Mucosa of rectum (tissue), 2 donors: ENCODE measurements around the gene CPT1B.

ENCODE experiments used
- H3K27ac ChIP-seq, 2 donors: one replicate each; pipeline ENCODE4 v1.7.0; 2013; ENCODE audit warnings: inconsistent platforms in 2 of 2, low read depth in 2 of 2, low read length in 2 of 2
- H3K27me3 ChIP-seq, 2 donors: one replicate each; pipeline ENCODE4 v1.7.0; 2013; ENCODE audit warnings: low read length in 2 of 2; ENCODE audit not compliant: control insufficient read depth in 2 of 2, insufficient read depth in 2 of 2
- H3K36me3 ChIP-seq, 2 donors: one replicate each; pipeline ENCODE4 v1.7.0; 2013; ENCODE audit warnings: low read length in 2 of 2; ENCODE audit not compliant: control insufficient read depth in 2 of 2, insufficient read depth in 2 of 2
- H3K4me1 ChIP-seq, 2 donors: one replicate each; pipeline ENCODE4 v1.7.0; 2013; ENCODE audit warnings: low read length in 2 of 2, mild to moderate bottlenecking in 1 of 2; ENCODE audit not compliant: control insufficient read depth in 2 of 2, insufficient read depth in 2 of 2
- H3K4me3 ChIP-seq, 2 donors: one replicate each; pipeline ENCODE4 v1.7.0; 2013; ENCODE audit warnings: low read length in 2 of 2
- H3K9ac ChIP-seq, 2 donors: one replicate each; pipeline ENCODE4 v1.7.0; 2013; ENCODE audit warnings: low read length in 2 of 2, low read depth in 1 of 2, mild to moderate bottlenecking in 1 of 2
- H3K9me3 ChIP-seq, 2 donors: one replicate each; pipeline ENCODE4 v1.7.0; 2013; ENCODE audit warnings: low read length in 2 of 2; ENCODE audit not compliant: control insufficient read depth in 2 of 2
- donor health status: healthy.
- donor health status: Normal muscosa, but diverticular disease.

Gene CPT1B

GRCh38 chr22:50560034-50560433, 18.2 kb downstream of the CPT1B start:
- no peak overlapping the region for H3K9ac ChIP-seq
- no peak overlapping the region for H3K27ac ChIP-seq
- no peaks in the 10 kb centered on the region for H3K9me3 ChIP-seq
- no peaks in the 10 kb centered on the region for H3K27me3 ChIP-seq
- no peaks in the 10 kb centered on the region for H3K36me3 ChIP-seq
- H3K4me3 ChIP-seq = no peak overlapping the region
- peaks cover 8 to 15% of the 10 kb centered on the region in 2 donors for H3K4me1 ChIP-seq

GRCh38 chr22:50556703-50557102, 21.5 kb downstream of the CPT1B start:
- H3K36me3 ChIP-seq = no peaks in the 10 kb centered on the region
- no peaks in the 10 kb centered on the region for H3K27me3 ChIP-seq
- H3K4me1 ChIP-seq = no peaks in the 10 kb centered on the region

GRCh38 chr22:50553310-50553709, 24.9 kb downstream of the CPT1B start:
- no peak overlapping the region for H3K9ac ChIP-seq
- no peaks in the 10 kb centered on the region for H3K36me3 ChIP-seq
- no peak overlapping the region for H3K4me3 ChIP-seq
- H3K4me1 ChIP-seq = peaks cover 3 to 4% of the 10 kb centered on the region in 2 donors
- H3K27ac ChIP-seq = no peak overlapping the region
- no peaks in the 10 kb centered on the region for H3K9me3 ChIP-seq
- peaks cover under 1 to 10% of the 10 kb centered on the region in 2 donors for H3K27me3 ChIP-seq

More at GRCh38 chr22:50556703-50557102, 21.5 kb downstream of the CPT1B start:
- Histone ChIP-seq H3K27ac (no peak overlapping the region), H3K4me3 (no peak overlapping the region), H3K9me3 (no peaks in the 10 kb centered on the region), H3K9ac (no peak overlapping the region)

- Histone ChIP-seq H3K4me1 (peaks cover 3 to 4% of the 10 kb centered on the region in 2 donors), H3K4me3 (no peak overlapping the region), H3K9ac (no peak overlapping the region), H3K27ac (no peak overlapping the region), H3K9me3 (no peaks in the 10 kb centered on the region), H3K36me3 (no peaks in the 10 kb centered on the region), H3K27me3 (peaks cover 9 to 10% of the 10 kb centered on the region in 2 donors)
Observed at GRCh38 chr22:50551160-50551752, 27.0 kb downstream of the CPT1B start.

- Histone ChIP-seq H3K9ac (no peak overlapping the region), H3K4me1 (peaks cover 3 to 4% of the 10 kb centered on the region in 2 donors), H3K27ac (no peak overlapping the region), H3K27me3 (peaks cover 10 to 13% of the 10 kb centered on the region in 2 donors), H3K4me3 (no peak overlapping the region), H3K9me3 (no peaks in the 10 kb centered on the region), H3K36me3 (no peaks in the 10 kb centered on the region)
Observed at GRCh38 chr22:50550395-50550794, 27.8 kb downstream of the CPT1B start.

- peak overlapping the region; percentile 35 to 50 for H3K4me3 ChIP-seq
- no peak overlapping the region for H3K27ac ChIP-seq
- H3K9me3 ChIP-seq = no peaks in the 10 kb centered on the region
- peak overlapping the region in 1 of 2 donors; percentile 12 for H3K9ac ChIP-seq
- no peaks in the 10 kb centered on the region for H3K36me3 ChIP-seq
- H3K27me3 ChIP-seq = peaks cover 10 to 13% of the 10 kb centered on the region in 2 donors
- H3K4me1 ChIP-seq = peaks cover 8 to 11% of the 10 kb centered on the region in 2 donors
Observed at GRCh38 chr22:50548921-50549790, 29.1 kb downstream of the CPT1B start.

- no peak overlapping the region for H3K27ac ChIP-seq
- H3K9me3 ChIP-seq = no peaks in the 10 kb centered on the region
- peaks cover 8 to 14% of the 10 kb centered on the region in 2 donors for H3K4me1 ChIP-seq
- peak overlapping the region in 1 of 2 donors; percentile 21 for H3K9ac ChIP-seq
- H3K4me3 ChIP-seq = peak overlapping the region; percentile 35 to 50
- no peaks in the 10 kb centered on the region for H3K36me3 ChIP-seq
- peaks cover 10 to 13% of the 10 kb centered on the region in 2 donors for H3K27me3 ChIP-seq
Observed at GRCh38 chr22:50548040-50548920, 29.9 kb downstream of the CPT1B start.

GRCh38 chr22:50547263-50547985, 30.8 kb downstream of the CPT1B start:
- Histone ChIP-seq H3K4me1 (peaks cover 8 to 14% of the 10 kb centered on the region in 2 donors), H3K27ac (no peak overlapping the region), H3K27me3 (peaks cover 10 to 13% of the 10 kb centered on the region in 2 donors), H3K4me3 (no peak overlapping the region), H3K9ac (no peak overlapping the region), H3K9me3 (no peaks in the 10 kb centered on the region), H3K36me3 (no peaks in the 10 kb centered on the region)
